Smooth muscle cell of the brain vasculature (primary cell): ENCODE measurements around the gene AKR1C4.

Source experiments
- DNase-seq: peaks from one replicate; pipeline ENCODE4 v3.0.0-alpha.2; 2012; ENCODE audit warnings: low read depth, low spot score

Gene AKR1C4

GRCh38 chr10:5266804-5267203, 70.2 kb downstream of the AKR1C4 start:
- DNase-seq, result no peak

- no peak for DNase-seq
Observed at GRCh38 chr10:5268234-5268633, 71.6 kb downstream of the AKR1C4 start.
